Kidney epithelial cell (primary cell): ENCODE results near the gene FCN2. TPM values are rescaled to one million over a fixed set of nuclear protein-coding genes. Genes with fewer than 3 reads are reported as not detected.

Source experiments
- DNase-seq: peaks from one replicate; pipeline ENCODE4 v3.0.0-alpha.2; 2010; ENCODE audit warnings: low read depth
- H3K27me3 ChIP-seq: 2 replicates; pipeline ENCODE4 v1.6.0; 2011; ENCODE audit warnings: low read length; ENCODE audit not compliant: control insufficient read depth, insufficient read depth
- H3K36me3 ChIP-seq: 2 replicates; pipeline ENCODE4 v1.5.1; 2011; ENCODE audit warnings: low read length; ENCODE audit not compliant: control insufficient read depth, insufficient read depth
- H3K4me3 ChIP-seq: 2 replicates; pipeline ENCODE4 v1.5.1; 2011; ENCODE audit warnings: low read depth, mild to moderate bottlenecking, control low read depth, low read length
- CTCF ChIP-seq: IDR thresholded peaks from 2 replicates; pipeline ENCODE4 v1.5.1; 2011; ENCODE audit warnings: mild to moderate bottlenecking, moderate library complexity, low read length, control low read depth, inconsistent platforms; ENCODE audit not compliant: insufficient read depth, poor library complexity, severe bottlenecking
- total RNA-seq: library from RNA; depleted of rRNA; stranded (reverse); fragments of >200 nt; gene quantifications from 2 replicates; pipeline ENCODE4 v1.2.3, GENCODE V29; 2015

Gene FCN2
- total RNA-seq, 1 donor from 2014 or later, result not detected

GRCh38 chr9:134869554-134870300 is 10.9 kb upstream of the FCN2 start:
- TF ChIP-seq CTCF, result no peak
- H3K27me3 ChIP-seq, result no peaks in the 10 kb centered on the region
- H3K36me3 ChIP-seq, result no peaks in the 10 kb centered on the region
- no peak overlapping the region for H3K4me3 ChIP-seq
- DNase-seq, result no peak

- no peaks in the 10 kb centered on the region for H3K27me3 ChIP-seq
- TF ChIP-seq CTCF, result no peak
- H3K36me3 ChIP-seq, result no peaks in the 10 kb centered on the region
- no peak overlapping the region for H3K4me3 ChIP-seq
- DNase-seq, result no peak
Observed at GRCh38 chr9:134870301-134870694, 10.3 kb upstream of the FCN2 start.

GRCh38 chr9:134870746-134871662 is 9.6 kb upstream of the FCN2 start:
- no peak for DNase-seq
- H3K27me3 ChIP-seq, result no peaks in the 10 kb centered on the region
- no peak overlapping the region for H3K4me3 ChIP-seq
- H3K36me3 ChIP-seq, result no peaks in the 10 kb centered on the region
- TF ChIP-seq CTCF, result no peak

- DNase-seq, result no peak
Observed at GRCh38 chr9:134871697-134872340, 8.8 kb upstream of the FCN2 start.

More at GRCh38 chr9:134871697-134872340, 8.8 kb upstream of the FCN2 start:
- Histone ChIP-seq H3K36me3 (no peaks in the 10 kb centered on the region), H3K27me3 (no peaks in the 10 kb centered on the region), H3K4me3 (no peak overlapping the region)
- TF ChIP-seq CTCF, result no peak
